ENCODE results near the gene PHF13. TPM values are rescaled to one million over a fixed set of nuclear protein-coding genes. Genes with fewer than 3 reads are reported as not detected.

Gene PHF13
- polyA plus RNA-seq, 1 of the 3 experiments (the other 2 are of a cell fraction), result 8.5 TPM

DNA sequence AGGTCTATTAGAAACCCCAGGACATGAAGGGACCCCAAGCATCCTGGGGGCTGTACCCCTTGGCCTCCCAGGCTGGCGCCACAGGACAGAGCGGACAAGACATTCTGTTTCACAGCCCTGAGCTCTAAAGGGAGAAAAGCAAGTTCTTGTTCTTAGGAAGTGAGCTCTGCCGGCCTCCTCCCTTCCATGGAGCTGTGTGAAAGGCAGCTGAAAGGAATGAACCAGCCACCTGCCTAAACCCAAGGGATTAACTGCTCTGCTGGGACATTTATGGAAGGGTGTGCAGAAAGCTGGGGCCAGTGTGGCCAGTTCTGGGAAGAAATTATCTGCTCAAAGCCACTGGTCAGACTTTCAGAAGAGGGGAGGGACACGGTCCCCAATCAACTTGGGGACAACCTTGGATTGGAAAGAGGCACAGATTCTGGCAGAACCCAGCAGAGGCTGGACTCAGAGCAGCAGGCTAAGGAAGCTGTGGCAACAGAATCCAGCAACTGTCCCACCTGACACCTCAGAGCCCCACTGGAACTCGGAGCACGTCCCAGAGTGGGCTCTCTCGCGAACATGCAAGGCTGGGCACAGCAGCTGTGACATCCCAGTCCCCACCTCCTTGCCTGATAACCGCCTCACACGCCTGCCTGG is 13.0 kb upstream of the PHF13 start:
- Histone ChIP-seq H4K20me1 (ENCODE audit: insufficient read depth) (peaks cover 24% of the 10 kb centered on the region; the same call in 1 of the 2 replicates), H3K9me3 (no peaks in the 10 kb centered on the region), H2AFZ (ENCODE audit: low read depth) (peak overlapping the region; percentile 24; the same call in 1 of the 2 replicates), H3K4me1 (ENCODE audit: control insufficient read depth in 1 of 2, insufficient read depth in 2 of 2, low read depth in 1 of 2, low read length in 1 of 2) (peaks cover 10 to 26% of the 10 kb centered on the region in 2 experiments; a peak in 2 of 4 replicates), H3K27me3 (ENCODE audit: insufficient read depth) (no peaks in the 10 kb centered on the region), H3K9me2 (no peaks in the 10 kb centered on the region), H3K4me2 (peak overlapping the region; percentile 97), H3K27ac (ENCODE audit: low read depth in 2 of 2, low read length in 1 of 2) (peak overlapping the region in 1 of 2 experiments; percentile 70; a peak in 2 of 4 replicates), H3K36me3 (replicated peaks in 1 of 2; ENCODE audit: control insufficient read depth in 1 of 2, insufficient read depth in 2 of 2, low read length in 1 of 2) (peaks cover 4 to 19% of the 10 kb centered on the region in 2 experiments), H3F3A (replicated peaks; ENCODE audit: insufficient read depth) (peaks cover 14% of the 10 kb centered on the region), H3K9ac (peak overlapping the region; percentile 80), H3K79me2 (ENCODE audit: insufficient read depth) (peaks cover 59% of the 10 kb centered on the region), H3K4me3 (ENCODE audit: low read depth in 2 of 2, low read length in 1 of 2) (peak overlapping the region; percentile 73 to 76)
- CTCF ChIA-PET, result interaction anchor here (0.6 to 1.3 kb wide), 4 partner anchors 24 to 111 kb away, joined by 3 to 4 read pairs (median 3); partner anchors contain the start of gene NOL9
- no peak for TF ChIP-seq MXI1 (IDR thresholded peaks at IDR 0.05; ENCODE audit: low read depth, low read length)
- no peak for TF ChIP-seq SIN3A (IDR thresholded peaks at IDR 0.05; ENCODE audit: borderline replicate concordance, low read depth, low read length)
- no peak for TF ChIP-seq RXRA (IDR thresholded peaks at IDR 0.05; ENCODE audit: borderline replicate concordance, low read depth)
- TF ChIP-seq NFIC (IDR thresholded peaks at IDR 0.05; ENCODE audit: borderline replicate concordance), result no peak
- no peak for TF ChIP-seq NRF1 (IDR thresholded peaks at IDR 0.05; ENCODE audit: low read depth, low read length)
- TF ChIP-seq, protein P1, sequence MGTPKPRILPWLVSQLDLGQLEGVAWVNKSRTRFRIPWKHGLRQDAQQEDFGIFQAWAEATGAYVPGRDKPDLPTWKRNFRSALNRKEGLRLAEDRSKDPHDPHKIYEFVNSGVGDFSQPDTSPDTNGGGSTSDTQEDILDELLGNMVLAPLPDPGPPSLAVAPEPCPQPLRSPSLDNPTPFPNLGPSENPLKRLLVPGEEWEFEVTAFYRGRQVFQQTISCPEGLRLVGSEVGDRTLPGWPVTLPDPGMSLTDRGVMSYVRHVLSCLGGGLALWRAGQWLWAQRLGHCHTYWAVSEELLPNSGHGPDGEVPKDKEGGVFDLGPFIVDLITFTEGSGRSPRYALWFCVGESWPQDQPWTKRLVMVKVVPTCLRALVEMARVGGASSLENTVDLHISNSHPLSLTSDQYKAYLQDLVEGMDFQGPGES (IDR thresholded peaks at IDR 0.05; ENCODE audit: low read depth, low read length), result no peak
- TF ChIP-seq TAF1 (IDR thresholded peaks at IDR 0.05; ENCODE audit: borderline replicate concordance, low read depth, low read length), result no peak
- TF ChIP-seq SMC3 (IDR thresholded peaks at IDR 0.05; ENCODE audit: low read depth, low read length), result no peak
- TF ChIP-seq GATA2 (CRISPR knock-in tag; IDR thresholded peaks at IDR 0.05), result no peak
- no peak for TF ChIP-seq FOXJ3 (CRISPR knock-in tag; IDR thresholded peaks at IDR 0.05)
- 65% methylated on average over 6 of the region's 10 CpGs for WGBS (ENCODE audit: low lambda C conversion rate)
- DNase-seq, result peak; percentile 58
- POLR2A ChIA-PET, result no interaction called here

DNA sequence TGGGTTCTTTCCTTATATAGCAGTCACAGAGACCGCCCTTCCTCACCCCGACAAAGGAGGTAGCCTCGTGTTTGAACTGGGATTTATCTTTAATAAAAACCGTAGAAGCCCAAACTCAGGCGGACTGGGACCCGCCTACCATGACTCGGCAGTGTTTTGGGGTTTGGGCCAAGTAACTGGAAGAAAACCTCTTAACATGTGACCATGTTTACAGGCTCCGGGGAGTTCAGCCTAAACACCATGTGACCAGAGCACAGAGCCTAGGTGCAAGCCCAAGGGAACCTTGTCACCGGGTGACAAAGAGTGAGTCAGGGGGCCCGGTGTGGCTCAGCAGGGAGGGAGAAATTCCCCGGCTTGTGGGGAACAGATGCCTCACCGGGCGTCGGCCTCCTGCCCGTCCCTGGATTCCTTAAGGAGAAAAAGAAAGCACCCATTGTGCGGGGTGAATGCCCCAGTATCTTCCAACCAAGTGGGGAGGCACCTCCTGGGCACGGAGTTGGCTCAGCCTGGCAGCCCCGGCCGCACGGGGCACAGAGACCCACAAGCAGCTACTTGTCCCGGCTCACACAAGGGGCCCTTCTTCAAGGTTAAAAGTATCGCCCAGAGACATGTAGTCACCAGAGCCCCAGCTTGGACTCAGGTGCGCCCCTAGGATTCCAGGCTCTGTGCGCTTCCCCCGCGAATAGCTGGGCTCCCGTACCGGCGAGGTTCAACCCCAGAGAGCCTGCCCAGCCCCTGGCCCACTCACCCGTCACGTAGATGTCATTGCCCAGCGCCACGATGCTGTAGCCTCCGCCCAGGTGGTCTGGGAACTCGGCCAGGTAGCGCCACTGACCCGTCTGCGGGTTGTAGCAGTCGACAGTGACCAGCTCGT is 12.2 kb upstream of the PHF13 start:
- ChIA-PET POLR2A (interaction anchor here (1.2 to 1.5 kb wide), 2 partner anchors 22 to 47 kb away, joined by 4 to 6 read pairs; partner anchors contain the start of genes NOL9, TAS1R1 and ZBTB48), CTCF (interaction anchor here (0.6 to 4.0 kb wide), 11 partner anchors 16 to 355 kb away, joined by 3 to 19 read pairs (median 3); partner anchors contain the start of genes NOL9 and TAS1R1)
- DNase-seq, result peak; percentile 63
- peaks cover 54% of the 10 kb centered on the region for H3K79me2 ChIP-seq (ENCODE audit: insufficient read depth)
- H3K36me3 ChIP-seq (replicated peaks in 1 of 2; ENCODE audit: control insufficient read depth in 1 of 2, insufficient read depth in 2 of 2, low read length in 1 of 2), result peaks cover 1 to 19% of the 10 kb centered on the region in 2 experiments
- peak overlapping the region; percentile 13 to 70; a peak in 3 of 4 replicates for H3K27ac ChIP-seq (ENCODE audit: low read depth in 2 of 2, low read length in 1 of 2)
- H3F3A ChIP-seq (replicated peaks; ENCODE audit: insufficient read depth), result peaks cover 14% of the 10 kb centered on the region
- no peaks in the 10 kb centered on the region for H3K9me2 ChIP-seq
- peak overlapping the region; percentile 73 to 76 for H3K4me3 ChIP-seq (ENCODE audit: low read depth in 2 of 2, low read length in 1 of 2)
- H3K9me3 ChIP-seq, result no peaks in the 10 kb centered on the region
- peak overlapping the region; percentile 80 for H3K9ac ChIP-seq
- H4K20me1 ChIP-seq (ENCODE audit: insufficient read depth), result peaks cover 21% of the 10 kb centered on the region; the same call in 1 of the 2 replicates
- H3K4me1 ChIP-seq (ENCODE audit: control insufficient read depth in 1 of 2, insufficient read depth in 2 of 2, low read depth in 1 of 2, low read length in 1 of 2), result peaks cover 10 to 26% of the 10 kb centered on the region in 2 experiments; a peak in 2 of 4 replicates
- 9% methylated on average over 14 of the region's 40 CpGs for WGBS (ENCODE audit: low lambda C conversion rate)
- no peaks in the 10 kb centered on the region for H3K27me3 ChIP-seq (ENCODE audit: insufficient read depth)
- H3K4me2 ChIP-seq, result peak overlapping the region; percentile 97
- peak overlapping the region; percentile 29 for H2AFZ ChIP-seq (ENCODE audit: low read depth)
- TF ChIP-seq ELF1 (IDR thresholded peaks at IDR 0.05), result no peak
- no peak for TF ChIP-seq GABPA (IDR thresholded peaks at IDR 0.05; ENCODE audit: low read depth)
- peak; percentile 64; the same call in 1 of the 2 replicates for TF ChIP-seq FOSL2 (IDR thresholded peaks at IDR 0.05; ENCODE audit: borderline replicate concordance, low read depth)
- TF ChIP-seq, protein P2, sequence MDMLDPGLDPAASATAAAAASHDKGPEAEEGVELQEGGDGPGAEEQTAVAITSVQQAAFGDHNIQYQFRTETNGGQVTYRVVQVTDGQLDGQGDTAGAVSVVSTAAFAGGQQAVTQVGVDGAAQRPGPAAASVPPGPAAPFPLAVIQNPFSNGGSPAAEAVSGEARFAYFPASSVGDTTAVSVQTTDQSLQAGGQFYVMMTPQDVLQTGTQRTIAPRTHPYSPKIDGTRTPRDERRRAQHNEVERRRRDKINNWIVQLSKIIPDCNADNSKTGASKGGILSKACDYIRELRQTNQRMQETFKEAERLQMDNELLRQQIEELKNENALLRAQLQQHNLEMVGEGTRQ (IDR thresholded peaks at IDR 0.05; ENCODE audit: borderline replicate concordance, low read depth, low read length), result peak; percentile 36; the same call in 1 of the 2 replicates
- TF ChIP-seq, protein P3, sequence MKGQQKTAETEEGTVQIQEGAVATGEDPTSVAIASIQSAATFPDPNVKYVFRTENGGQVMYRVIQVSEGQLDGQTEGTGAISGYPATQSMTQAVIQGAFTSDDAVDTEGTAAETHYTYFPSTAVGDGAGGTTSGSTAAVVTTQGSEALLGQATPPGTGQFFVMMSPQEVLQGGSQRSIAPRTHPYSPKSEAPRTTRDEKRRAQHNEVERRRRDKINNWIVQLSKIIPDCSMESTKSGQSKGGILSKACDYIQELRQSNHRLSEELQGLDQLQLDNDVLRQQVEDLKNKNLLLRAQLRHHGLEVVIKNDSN (IDR thresholded peaks at IDR 0.05; ENCODE audit: borderline replicate concordance, low read depth), result peak; percentile 82
- peak; percentile 82; the same call in 1 of the 2 replicates for TF ChIP-seq SIN3A (IDR thresholded peaks at IDR 0.05; ENCODE audit: borderline replicate concordance, low read depth, low read length)
- no peak for TF ChIP-seq GATA2 (CRISPR knock-in tag; IDR thresholded peaks at IDR 0.05)
- TF ChIP-seq SMC3 (IDR thresholded peaks at IDR 0.05; ENCODE audit: low read depth, low read length), result no peak
- no peak; the same call in 1 of the 2 replicates for TF ChIP-seq RXRA (IDR thresholded peaks at IDR 0.05; ENCODE audit: borderline replicate concordance, low read depth)
- peak; percentile 15; the same call in 1 of the 2 replicates for TF ChIP-seq TAF1 (IDR thresholded peaks at IDR 0.05; ENCODE audit: borderline replicate concordance, low read depth, low read length)
- no peak for TF ChIP-seq RFX5 (IDR thresholded peaks at IDR 0.05; ENCODE audit: low read length)
- no peak for TF ChIP-seq EZH2phosphoT487 (IDR thresholded peaks at IDR 0.05; ENCODE audit: borderline replicate concordance, low read depth)
- no peak for TF ChIP-seq CHD2 (IDR thresholded peaks at IDR 0.05; ENCODE audit: low read length, partially characterized antibody)
- peak in 1 of 2 experiments; percentile 12; a peak in 1 of 4 replicates for TF ChIP-seq EP300 (IDR thresholded peaks at IDR 0.05; ENCODE audit: borderline replicate concordance in 1 of 2, low read depth in 1 of 2, low read length in 1 of 2)
- 0 out of 2 replicates have a peak, but pooled peaks have one; percentile 25 for TF ChIP-seq TEAD4 (IDR thresholded peaks at IDR 0.05; ENCODE audit: borderline replicate concordance, insufficient read depth)

Data from SK-N-SH (cell line).